ENCODE measurements around the gene METRN. TPM values are rescaled to one million over a fixed set of nuclear protein-coding genes. Genes with fewer than 3 reads are reported as not detected.
"Not testable (repeated sequence)": the region's sequence is repeated elsewhere in the genome, so short reads cannot be mapped to it uniquely, and the experiment has no call there.

Gene METRN
- total RNA-seq, 1 donor from 2014 or later: 58.5 TPM

DNA sequence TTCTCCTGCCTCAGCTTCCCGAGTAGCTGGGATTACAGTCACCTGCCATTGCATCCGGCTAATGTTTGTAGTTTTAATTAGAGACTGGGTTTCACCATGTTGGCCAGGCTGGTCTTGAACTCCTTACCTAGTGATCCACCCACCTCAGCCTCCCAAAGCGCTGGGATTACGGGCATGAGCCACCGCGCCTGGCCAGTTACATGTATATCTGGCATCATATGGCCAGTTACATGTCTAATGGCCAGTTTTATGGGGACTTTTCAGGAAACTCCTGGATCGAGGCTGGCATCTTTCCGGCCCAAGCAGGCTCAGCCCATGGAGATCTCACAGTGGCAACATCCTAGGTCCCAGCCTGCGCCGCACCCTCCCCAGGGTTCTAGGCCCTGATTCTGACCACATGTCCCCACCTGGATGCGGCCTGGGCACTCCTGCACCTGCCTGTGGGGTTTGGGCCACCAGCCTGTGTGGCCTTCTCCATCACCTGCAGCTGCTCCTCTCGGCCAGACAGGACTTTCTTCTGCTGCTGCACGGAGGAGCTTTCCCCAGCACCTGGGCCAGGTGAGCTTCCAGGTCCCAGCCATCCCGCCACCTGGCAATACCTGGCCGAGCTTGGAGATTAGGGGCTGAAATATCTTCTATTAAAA, 27.2 kb downstream of the METRN start:
- H3K36me3 Mint-ChIP-seq (ENCODE audit: low read depth): peaks cover 5% of the 10 kb centered on the region
- H3K27ac Mint-ChIP-seq (ENCODE audit: unreplicated experiment): no peak overlapping the region
- H3K27me3 Mint-ChIP-seq (ENCODE audit: low read depth): no peaks in the 10 kb centered on the region
- no peak for DNase-seq (ENCODE audit: low spot score)
- TF ChIP-seq, protein P1, sequence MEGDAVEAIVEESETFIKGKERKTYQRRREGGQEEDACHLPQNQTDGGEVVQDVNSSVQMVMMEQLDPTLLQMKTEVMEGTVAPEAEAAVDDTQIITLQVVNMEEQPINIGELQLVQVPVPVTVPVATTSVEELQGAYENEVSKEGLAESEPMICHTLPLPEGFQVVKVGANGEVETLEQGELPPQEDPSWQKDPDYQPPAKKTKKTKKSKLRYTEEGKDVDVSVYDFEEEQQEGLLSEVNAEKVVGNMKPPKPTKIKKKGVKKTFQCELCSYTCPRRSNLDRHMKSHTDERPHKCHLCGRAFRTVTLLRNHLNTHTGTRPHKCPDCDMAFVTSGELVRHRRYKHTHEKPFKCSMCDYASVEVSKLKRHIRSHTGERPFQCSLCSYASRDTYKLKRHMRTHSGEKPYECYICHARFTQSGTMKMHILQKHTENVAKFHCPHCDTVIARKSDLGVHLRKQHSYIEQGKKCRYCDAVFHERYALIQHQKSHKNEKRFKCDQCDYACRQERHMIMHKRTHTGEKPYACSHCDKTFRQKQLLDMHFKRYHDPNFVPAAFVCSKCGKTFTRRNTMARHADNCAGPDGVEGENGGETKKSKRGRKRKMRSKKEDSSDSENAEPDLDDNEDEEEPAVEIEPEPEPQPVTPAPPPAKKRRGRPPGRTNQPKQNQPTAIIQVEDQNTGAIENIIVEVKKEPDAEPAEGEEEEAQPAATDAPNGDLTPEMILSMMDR (IDR thresholded peaks at IDR 0.05): no peak
- peaks cover 13% of the 10 kb centered on the region for H3K4me1 Mint-ChIP-seq (ENCODE audit: low read depth)
- H3K4me3 Mint-ChIP-seq (ENCODE audit: unreplicated experiment): no peak overlapping the region
- no peaks in the 10 kb centered on the region for H3K9me3 Mint-ChIP-seq (ENCODE audit: low read depth)

DNA sequence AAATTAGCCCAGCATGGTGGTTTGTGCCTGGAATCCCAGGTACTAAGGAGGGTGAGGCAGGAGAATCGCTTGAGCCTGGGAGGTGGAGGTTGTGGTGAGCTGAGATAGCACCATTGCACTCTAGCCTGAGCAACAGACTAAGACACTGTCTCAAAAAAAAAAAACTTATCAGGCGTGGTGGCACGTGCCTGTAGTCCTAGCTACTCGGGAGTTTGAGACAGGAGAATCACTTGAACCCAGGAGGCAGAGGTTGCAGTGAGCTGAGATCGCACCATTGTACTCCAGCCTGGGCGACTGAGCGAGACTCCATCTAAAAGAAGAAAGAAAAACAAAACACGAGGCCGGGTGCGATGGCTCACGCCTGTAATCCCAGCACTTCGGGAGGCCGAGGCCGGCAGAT, 28.0 kb downstream of the METRN start:
- peaks cover 13% of the 10 kb centered on the region for H3K4me1 Mint-ChIP-seq (ENCODE audit: low read depth)
- H3K4me3 Mint-ChIP-seq (ENCODE audit: unreplicated experiment); H3K9me3 Mint-ChIP-seq (ENCODE audit: low read depth); H3K27ac Mint-ChIP-seq (ENCODE audit: unreplicated experiment); DNase-seq (ENCODE audit: low spot score); H3K36me3 Mint-ChIP-seq (ENCODE audit: low read depth); H3K27me3 Mint-ChIP-seq (ENCODE audit: low read depth): not testable (repeated sequence)

DNA sequence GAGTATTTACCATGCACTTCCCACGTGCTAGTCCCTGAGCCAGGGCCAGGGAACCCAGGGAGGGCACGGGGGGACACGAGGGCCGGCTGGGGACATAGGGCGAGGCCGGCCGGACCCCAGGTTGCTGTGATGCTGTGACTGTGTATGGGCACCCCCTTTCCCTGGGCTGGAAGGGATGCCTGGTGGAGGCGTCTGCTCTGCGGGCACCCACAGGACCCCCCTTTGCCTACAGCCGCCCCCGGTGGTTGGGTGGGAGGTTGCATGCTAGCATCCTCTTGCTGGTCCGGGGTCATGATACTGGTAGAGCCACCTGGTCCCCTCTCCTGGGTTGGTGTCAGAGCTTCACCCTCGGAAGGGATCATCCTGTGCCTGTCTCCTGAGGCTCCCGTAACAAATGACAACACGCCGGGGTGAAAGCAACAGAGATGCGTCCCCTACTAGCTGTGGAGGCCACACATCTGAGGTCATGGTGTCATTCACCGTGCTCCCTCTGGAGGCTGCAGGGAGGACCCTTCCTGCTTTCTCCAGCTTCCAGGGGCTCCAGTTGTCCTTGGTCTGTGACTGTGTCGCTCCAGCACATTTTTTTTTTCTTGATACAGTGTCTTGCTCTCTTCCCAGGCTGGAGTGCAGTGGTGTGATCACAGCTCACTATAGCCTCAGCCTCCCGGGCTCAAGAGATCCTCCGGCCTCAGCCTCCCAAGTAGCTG, 29.0 kb downstream of the METRN start:
- Mint-ChIP-seq H3K4me1 (ENCODE audit: low read depth) (peaks cover 16% of the 10 kb centered on the region), H3K4me3 (ENCODE audit: unreplicated experiment) (no peak overlapping the region), H3K27me3 (ENCODE audit: low read depth) (no peaks in the 10 kb centered on the region), H3K36me3 (ENCODE audit: low read depth) (no peaks in the 10 kb centered on the region), H3K9me3 (ENCODE audit: low read depth) (no peaks in the 10 kb centered on the region), H3K27ac (ENCODE audit: unreplicated experiment) (no peak overlapping the region)
- no peak for DNase-seq (ENCODE audit: low spot score)
- TF ChIP-seq, protein P1 (IDR thresholded peaks at IDR 0.05): peak; percentile 24

DNA sequence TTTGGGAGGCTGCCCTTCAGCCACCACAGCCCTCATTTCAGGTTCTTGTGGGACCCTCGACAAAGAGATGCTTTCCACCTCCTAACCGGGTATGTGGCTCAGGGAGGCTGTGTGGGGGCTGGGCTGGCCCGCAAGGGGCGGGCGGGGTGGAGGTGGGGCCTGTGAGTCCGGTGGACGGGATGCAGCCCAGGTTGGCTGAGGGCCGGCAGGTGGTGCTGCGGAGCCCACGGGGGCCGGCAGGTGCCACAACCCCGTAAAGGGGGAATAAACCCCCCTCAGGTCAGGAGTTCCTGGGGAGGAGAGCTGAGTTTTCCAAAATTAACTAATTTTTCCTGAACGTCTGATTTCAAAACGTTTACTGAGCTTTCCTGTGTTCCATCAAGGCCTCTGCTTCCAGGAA, 30.8 kb downstream of the METRN start:
- Mint-ChIP-seq H3K9me3 (ENCODE audit: low read depth) (no peaks in the 10 kb centered on the region), H3K27me3 (ENCODE audit: low read depth) (no peaks in the 10 kb centered on the region), H3K4me3 (ENCODE audit: unreplicated experiment) (no peak overlapping the region), H3K36me3 (ENCODE audit: low read depth) (no peaks in the 10 kb centered on the region), H3K27ac (ENCODE audit: unreplicated experiment) (no peak overlapping the region), H3K4me1 (ENCODE audit: low read depth) (peaks cover 8% of the 10 kb centered on the region)
- DNase-seq (ENCODE audit: low spot score): no peak
- TF ChIP-seq, protein P1 (IDR thresholded peaks at IDR 0.05): peak; percentile 67

DNA sequence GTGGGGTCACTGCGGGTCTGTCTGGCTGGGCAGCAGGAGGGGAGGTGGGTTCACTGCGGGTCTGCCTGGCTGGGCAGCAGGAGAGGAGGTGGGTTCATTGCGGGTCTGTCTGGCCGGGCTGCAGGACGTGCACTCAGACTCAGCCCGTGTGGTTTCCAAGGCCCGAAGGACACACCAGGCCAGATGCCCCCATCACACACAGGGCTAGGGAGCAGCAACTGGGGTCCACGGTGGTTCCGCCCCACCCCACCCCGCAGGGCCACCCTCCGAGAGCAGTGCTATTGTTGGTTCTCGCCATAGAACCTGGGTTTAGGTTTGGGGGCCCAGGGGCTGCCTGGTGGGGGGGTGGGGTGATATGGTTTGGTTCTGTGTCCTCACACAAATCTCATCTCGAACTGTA, 31.7 kb downstream of the METRN start:
- H3K4me3 Mint-ChIP-seq (ENCODE audit: unreplicated experiment): no peak overlapping the region
- TF ChIP-seq, protein P1 (IDR thresholded peaks at IDR 0.05): no peak
- H3K4me1 Mint-ChIP-seq (ENCODE audit: low read depth): peaks cover 8% of the 10 kb centered on the region

More for the DNA sequence above, 31.7 kb downstream of the METRN start:
- peaks cover 5% of the 10 kb centered on the region for H3K27me3 Mint-ChIP-seq (ENCODE audit: low read depth)
- no peak overlapping the region for H3K27ac Mint-ChIP-seq (ENCODE audit: unreplicated experiment)
- no peaks in the 10 kb centered on the region for H3K9me3 Mint-ChIP-seq (ENCODE audit: low read depth)
- no peaks in the 10 kb centered on the region for H3K36me3 Mint-ChIP-seq (ENCODE audit: low read depth)
- DNase-seq (ENCODE audit: low spot score): peak; percentile 75
